HK-2 (cell line): ENCODE data around the gene BEST1.
"Not testable (repeated sequence)": the region's sequence is repeated elsewhere in the genome, so short reads cannot be mapped to it uniquely, and the experiment has no call there.

ENCODE experiments used
- DNase-seq: peaks from one replicate; pipeline ENCODE4 v3.0.0-alpha.2; 2018; ENCODE audit not compliant: unreplicated experiment

Gene BEST1

DNA sequence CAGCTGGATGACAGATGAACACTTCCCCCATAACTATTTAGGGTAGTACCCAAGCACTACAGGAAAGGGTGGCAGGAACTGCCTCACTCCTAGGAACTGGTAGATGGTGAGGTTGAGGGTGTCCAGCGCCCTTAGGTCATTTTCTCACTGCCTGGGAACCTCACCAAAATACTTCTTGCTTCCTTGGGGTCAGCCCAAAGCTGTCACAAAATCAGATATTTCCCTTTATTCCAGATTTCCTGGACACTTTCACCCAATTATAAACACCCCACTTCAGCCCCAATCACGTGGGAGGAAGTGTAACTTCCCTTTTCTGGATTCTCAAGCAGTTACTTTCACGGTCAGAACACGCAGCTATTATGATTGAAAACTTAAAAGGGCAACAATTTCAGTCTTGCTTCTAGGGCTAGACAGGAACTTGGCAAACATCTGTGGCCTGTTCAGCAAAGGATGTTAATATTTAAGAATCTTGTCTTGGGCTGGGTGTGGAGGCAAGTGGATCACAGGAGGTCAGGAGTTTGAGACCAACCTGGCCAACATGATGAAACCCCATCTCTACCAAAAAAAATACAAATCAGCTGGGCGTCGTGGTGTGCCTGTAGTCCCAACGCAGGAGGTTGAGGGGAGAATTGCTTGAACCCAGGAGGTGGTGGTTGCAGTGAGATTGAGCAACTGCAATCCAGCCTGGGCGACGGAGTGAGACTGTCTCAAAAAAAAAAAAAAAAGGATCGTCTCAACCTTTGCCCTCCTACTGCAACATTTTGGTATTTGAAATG, 13.3 kb downstream of the BEST1 start:
- DNase-seq: no peak

- no peak for DNase-seq
Measured at GRCh38 chr11:61964058-61964665, 14.0 kb downstream of the BEST1 start.

- not testable (repeated sequence) for DNase-seq
Measured at GRCh38 chr11:61964666-61965271, 14.6 kb downstream of the BEST1 start.

DNA sequence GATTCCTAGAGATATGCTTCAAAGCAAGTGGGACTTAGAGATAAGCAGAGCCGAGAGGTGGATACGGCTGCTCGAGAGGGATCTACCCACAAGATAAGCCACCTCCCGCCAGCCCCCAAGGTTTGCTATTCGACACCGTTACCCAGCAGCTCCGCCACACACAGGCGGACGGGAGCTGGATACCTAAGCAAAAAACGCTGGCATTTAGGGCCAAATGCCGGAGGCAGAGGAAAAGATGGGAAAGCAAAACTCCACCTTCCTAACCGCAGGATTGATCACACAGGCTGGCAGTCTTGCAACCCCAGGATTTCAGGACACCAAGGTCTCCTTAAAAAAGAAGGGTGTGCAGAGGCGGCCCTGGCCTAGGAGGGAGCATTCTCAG, 16.6 kb downstream of the BEST1 start:
- DNase-seq: no peak

GRCh38 chr11:61967116-61967923, 17.2 kb downstream of the BEST1 start, which contains the start of gene FTH1:
FTH1 (minus strand) TSS chr11:61967634; CDS start chr11:61967425, 209 bp downstream.
- peak; percentile 82 for DNase-seq

GRCh38 chr11:61967924-61968757, 18.0 kb downstream of the BEST1 start:
- no peak for DNase-seq

- no peak for DNase-seq
Measured at GRCh38 chr11:61968758-61969390, 18.7 kb downstream of the BEST1 start.

- DNase-seq: no peak
Measured at GRCh38 chr11:61969391-61969758, 19.2 kb downstream of the BEST1 start.

- DNase-seq: no peak
Measured at GRCh38 chr11:61969838-61970662, 19.9 kb downstream of the BEST1 start.

GRCh38 chr11:61971248-61972111, 21.3 kb downstream of the BEST1 start:
- peak; percentile 98 for DNase-seq

- DNase-seq: peak; percentile 48
Measured at GRCh38 chr11:61972112-61972671, 22.0 kb downstream of the BEST1 start.

DNA sequence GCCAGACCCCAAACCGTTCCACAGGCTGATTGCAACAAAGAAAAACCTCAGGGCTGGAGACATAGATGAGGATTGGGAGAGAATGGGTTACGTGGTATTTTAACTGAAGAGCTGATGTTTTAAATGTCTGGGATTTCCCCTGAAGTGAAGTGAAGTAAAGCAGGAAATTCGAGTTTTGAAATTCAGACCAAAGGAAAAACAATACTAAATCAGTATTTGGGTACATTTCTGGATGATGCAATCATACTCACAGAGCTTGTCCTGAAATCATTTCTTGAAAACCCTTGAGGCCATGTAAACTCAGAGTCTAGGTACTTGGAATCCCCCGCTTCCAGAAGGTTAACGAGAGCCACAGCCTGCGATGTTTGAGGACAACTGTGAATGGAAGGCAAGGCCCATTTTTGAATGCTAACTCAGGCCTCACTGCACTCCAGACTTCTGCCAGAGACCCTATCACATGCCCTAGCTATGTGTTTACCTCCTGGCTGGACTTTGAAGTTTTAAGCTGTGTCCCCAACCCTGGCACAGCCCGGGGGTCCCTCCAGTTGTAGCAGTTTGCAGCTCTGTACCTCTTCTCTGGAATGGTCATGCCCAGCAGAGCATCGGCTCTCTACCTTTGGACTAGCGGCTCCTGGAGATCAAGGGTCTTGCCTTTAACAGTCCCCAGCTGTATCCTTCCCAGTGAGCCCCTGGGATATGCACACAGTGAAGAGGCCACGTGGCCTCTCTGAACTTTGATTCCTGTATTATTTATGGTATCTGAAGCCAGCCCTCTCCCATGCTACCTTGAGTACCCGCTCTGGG, 22.7 kb downstream of the BEST1 start:
- no peak for DNase-seq

GRCh38 chr11:61973476-61974162, 23.5 kb downstream of the BEST1 start:
- DNase-seq: no peak

DNA sequence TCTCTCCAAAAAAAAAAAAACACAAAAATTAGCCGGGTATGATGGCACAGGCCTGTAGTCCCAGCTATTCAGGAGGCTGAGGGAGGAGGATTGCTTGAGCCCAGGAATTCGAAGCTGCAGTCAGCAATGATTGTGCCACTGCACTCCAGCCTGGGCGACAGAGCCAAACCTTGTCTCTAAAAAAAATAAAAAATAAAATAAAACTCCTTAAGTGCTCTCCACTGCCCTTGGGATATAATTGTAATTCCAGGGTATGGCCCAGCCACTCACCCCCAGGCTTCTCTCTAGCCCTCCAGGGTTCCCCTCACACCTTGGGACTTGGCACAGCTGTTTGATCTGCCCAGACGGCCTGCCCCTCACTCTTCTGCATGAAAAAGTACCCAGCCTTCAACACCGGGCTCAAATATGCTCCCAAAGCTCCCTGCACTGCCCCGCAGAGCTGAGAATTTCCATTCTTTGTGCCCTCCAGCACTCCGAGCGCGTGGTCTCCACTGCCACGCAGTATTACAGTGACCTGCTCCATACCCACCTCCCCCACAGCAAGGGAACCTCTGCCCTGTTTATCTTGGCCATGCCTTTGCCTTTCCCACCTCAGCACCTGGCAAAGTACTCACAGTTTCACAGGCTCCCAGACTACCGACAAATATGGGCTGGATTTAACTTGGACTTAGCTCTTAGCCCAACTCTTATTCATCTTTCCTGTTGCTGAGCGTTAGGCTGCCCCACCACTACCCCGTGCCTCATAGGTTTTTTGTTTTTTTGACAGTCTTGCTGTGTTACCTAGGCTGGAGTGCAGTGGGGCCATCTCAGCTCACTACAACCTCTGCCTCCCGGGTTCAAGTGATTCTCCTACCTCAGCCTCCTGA, 24.8 kb downstream of the BEST1 start:
- DNase-seq: no peak

- no peak for DNase-seq
Measured at GRCh38 chr11:61975638-61976419, 25.7 kb downstream of the BEST1 start.
